A549 (cell line): ENCODE measurements around the gene ZNF30. TPM values are rescaled to one million over a fixed set of nuclear protein-coding genes. Genes with fewer than 3 reads are reported as not detected.
A peak's percentile ranks its signal among the peaks of the same experiment; 100 is the strongest.

Experiments
- ATAC-seq, 2 experiments: fragments of 200-7000 bp in 1 of 2; fragments of >200 bp in 1 of 2; cut with Nextera tagmentation in 1 of 2; cut with Tn5 transposase in 1 of 2; 3 replicates each; pipeline versions ENCODE4 v1.8.0 to v1.9.1; 2018 to 2020; ENCODE audit warnings: mild to moderate bottlenecking in 1 of 2, moderate library complexity in 1 of 2
- CTCF ChIA-PET: fragments of 300-600 bp; sonication (Branson Sonifier 250); formaldehyde crosslinking; extraction: SDS; loops from one replicate; lab custom pipeline; 2021; ENCODE audit warnings: antibody characterized with exemption, inconsistent platforms; lab: Yijun Ruan, JAX
- POLR2A ChIA-PET: fragments of 350-600 bp; formaldehyde crosslinking; extraction: SDS; loops from one replicate; lab custom pipeline; 2021; ENCODE audit warnings: antibody characterized with exemption, inconsistent platforms; lab: Yijun Ruan, JAX
- DNase-seq, 2 experiments: peaks; one replicate each; pipeline versions ENCODE4 v3.0.0 to v3.0.0-alpha.2; 2011 to 2016; ENCODE audit warnings: low read depth in 1 of 2, low spot score in 1 of 2
- FAIRE-seq: peaks from 2 replicates; lab custom pipeline; 2011; peaks lifted over from hg19 to GRCh38; lab: Jason Lieb, UNC
- H3K27ac ChIP-seq, 2 experiments: fragments of >200 bp; sonication (Bioruptor Twin); formaldehyde crosslinking; 3 replicates each; pipeline ENCODE4 v1.5.1; 2016 to 2017
- H3K4me1 ChIP-seq: fragments of >200 bp; sonication (Bioruptor Twin); formaldehyde crosslinking; 3 replicates; pipeline ENCODE4 v1.6.1; 2016
- H3K4me2 ChIP-seq: fragments of >200 bp; sonication (Bioruptor Twin); formaldehyde crosslinking; 3 replicates; pipeline ENCODE4 v1.6.1; 2016
- H3K4me3 ChIP-seq: fragments of >200 bp; sonication (Bioruptor Twin); formaldehyde crosslinking; 3 replicates; pipeline ENCODE4 v1.5.1; 2016
- H3K9me3 ChIP-seq: fragments of >200 bp; sonication (Bioruptor Twin); formaldehyde crosslinking; 3 replicates; pipeline ENCODE4 v1.6.1; 2016
- CBX8 ChIP-seq: fragments of 200-600 bp; sonication (generic); IDR thresholded peaks from 2 replicates; pipeline ENCODE4 v1.6.1; 2016
- CHD4 ChIP-seq: fragments of 200-600 bp; sonication (generic); IDR thresholded peaks from 2 replicates; pipeline ENCODE4 v1.6.1; 2016; ENCODE audit warnings: antibody characterized with exemption, mild to moderate bottlenecking, borderline replicate concordance
- EHMT2 ChIP-seq: fragments of 200-600 bp; sonication (generic); IDR thresholded peaks from 2 replicates; pipeline ENCODE4 v1.6.1; 2016; ENCODE audit warnings: antibody characterized with exemption, low read depth, mild to moderate bottlenecking, moderate library complexity
- FOXS1 ChIP-seq: fragments of 250-450 bp; sonication (Bioruptor Pico); IDR thresholded peaks from 2 replicates; pipeline ENCODE4 v1.5.0; 2020; ENCODE audit warnings: mild to moderate bottlenecking, moderate library complexity
- HDAC2 ChIP-seq: fragments of 200-600 bp; sonication (generic); IDR thresholded peaks from 2 replicates; pipeline ENCODE4 v1.6.1; 2016
- KDM1A ChIP-seq: fragments of 200-600 bp; sonication (generic); IDR thresholded peaks from 2 replicates; pipeline ENCODE4 v1.6.1; 2016; ENCODE audit warnings: low read depth, mild to moderate bottlenecking
- NPAS2 ChIP-seq: fragments of 250-450 bp; sonication (Bioruptor Pico); IDR thresholded peaks from 2 replicates; pipeline ENCODE4 v1.8.0; 2022; ENCODE audit warnings: mild to moderate bottlenecking, moderate library complexity, borderline replicate concordance
- POLR2A ChIP-seq: IDR thresholded peaks from 2 replicates; pipeline ENCODE4 v1.6.1; 2012; ENCODE audit warnings: mild to moderate bottlenecking, low read length
- RAD21 ChIP-seq, 2 experiments: fragments of >200 bp in 1 of 2; sonication (Bioruptor Twin) in 1 of 2; formaldehyde crosslinking in 1 of 2; IDR thresholded peaks in 1 of 2; conservative IDR thresholded peaks in 1 of 2; 2 replicates in 1 of 2; 3 replicates in 1 of 2; pipeline ENCODE4 v1.6.1; 2012 to 2018; ENCODE audit warnings: inconsistent platforms in 1 of 2
- RNF2 ChIP-seq: fragments of 200-600 bp; sonication (generic); IDR thresholded peaks from 2 replicates; pipeline ENCODE4 v1.6.1; 2016; ENCODE audit warnings: low read depth, mild to moderate bottlenecking, antibody characterized with exemption, moderate library complexity, borderline replicate concordance
- SMC3 ChIP-seq: fragments of >200 bp; sonication (Bioruptor Twin); formaldehyde crosslinking; IDR thresholded peaks from 3 replicates; pipeline ENCODE4 v1.6.1; 2018; ENCODE audit warnings: inconsistent platforms
- SREBF2 ChIP-seq: fragments of 450-650 bp; IDR thresholded peaks from 2 replicates; pipeline ENCODE4 v1.6.1; 2014; ENCODE audit warnings: mild to moderate bottlenecking, moderate library complexity
- ZC3H11A ChIP-seq: fragments of 450-650 bp; IDR thresholded peaks from 2 replicates; pipeline ENCODE4 v1.6.1; 2014; ENCODE audit warnings: antibody characterized with exemption, mild to moderate bottlenecking
- polyA plus RNA-seq, 4 experiments: library from polyadenylated mRNA; depleted of rRNA in 3 of 4; stranded (reverse); fragments of >200 nt; fragmentation: RNase III in 1 of 4; extraction: RNeasy Plus Mini Kit Qiagen cat#74134 plus additional on column Dnase treatment in 1 of 4; gene quantifications; 2 replicates in 3 of 4; 3 replicates in 1 of 4; pipeline ENCODE4 v1.2.3, GENCODE V29; 2011 to 2017
- TF ChIP-seq, protein P1 (sequence below): fragments of >200 bp; sonication (Bioruptor Twin); formaldehyde crosslinking; IDR thresholded peaks from 2 replicates; pipeline ENCODE4 v1.6.1; 2016
- TF ChIP-seq, protein P2 (sequence below): fragments of 250-450 bp; sonication (Bioruptor Pico); IDR thresholded peaks from 2 replicates; pipeline ENCODE4 v1.5.0; 2020; ENCODE audit warnings: low read depth, mild to moderate bottlenecking, moderate library complexity
- TF ChIP-seq, protein P3 (sequence below): IDR thresholded peaks from 2 replicates; pipeline ENCODE4 v1.6.1; 2012
- TF ChIP-seq, protein P4 (sequence below): fragments of 150-350 bp; IDR thresholded peaks from 2 replicates; pipeline ENCODE4 v1.6.1; 2014; ENCODE audit warnings: low read depth, mild to moderate bottlenecking, low read length
- TF ChIP-seq, protein P5 (sequence below): fragments of 200-600 bp; sonication (generic); IDR thresholded peaks from 2 replicates; pipeline ENCODE4 v1.6.1; 2016; ENCODE audit warnings: antibody characterized with exemption, mild to moderate bottlenecking, moderate library complexity

ZNF30 gene
- polyA plus RNA-seq, 2 of the 4 experiments (the other 2 are of a cell fraction): 5.4 to 9.4 TPM

DNA sequence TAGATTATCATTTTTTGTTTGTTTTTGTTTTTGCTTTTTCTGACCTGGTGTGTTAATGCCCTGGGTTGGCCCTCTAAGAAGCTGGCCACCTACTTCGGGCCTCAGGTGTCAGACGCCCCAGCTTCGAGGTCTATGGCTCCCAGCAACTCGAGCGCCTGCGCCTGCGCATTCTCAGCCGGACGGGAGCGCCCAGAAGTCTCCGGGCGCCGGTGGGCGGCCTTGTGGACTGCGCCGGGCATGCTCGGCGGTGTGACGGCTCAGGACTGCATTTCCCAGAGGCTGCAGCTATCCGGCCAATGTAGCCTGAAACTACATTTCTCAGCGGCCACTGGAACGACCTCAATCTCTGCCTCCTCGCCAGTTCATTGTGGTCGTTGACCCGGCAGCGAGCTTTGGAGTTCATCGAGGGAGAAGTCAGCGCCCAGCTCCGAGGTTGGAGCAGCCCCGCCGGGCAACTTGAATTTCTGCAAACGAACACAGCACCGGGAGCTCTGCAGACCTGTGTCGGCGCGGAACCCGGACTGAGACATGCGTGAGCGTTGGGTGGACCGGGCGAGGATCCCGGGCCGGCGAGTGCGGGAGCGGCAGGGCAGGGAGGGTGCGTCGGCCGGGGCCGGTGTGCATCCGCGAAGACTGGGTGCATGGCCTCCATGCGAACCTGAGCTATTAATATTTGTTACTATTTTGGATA, at the start of gene ZNF30 (continued):
- TF ChIP-seq RNF2 (peak; percentile 11; the same call in 1 of the 2 replicates), KDM1A (no peak), CHD4 (no peak), SREBF2 (no peak), FOXS1 (CRISPR knock-in tag) (no peak)
- TF ChIP-seq, protein P1, sequence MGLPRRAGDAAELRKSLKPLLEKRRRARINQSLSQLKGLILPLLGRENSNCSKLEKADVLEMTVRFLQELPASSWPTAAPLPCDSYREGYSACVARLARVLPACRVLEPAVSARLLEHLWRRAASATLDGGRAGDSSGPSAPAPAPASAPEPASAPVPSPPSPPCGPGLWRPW: no peak
- TF ChIP-seq, protein P2, sequence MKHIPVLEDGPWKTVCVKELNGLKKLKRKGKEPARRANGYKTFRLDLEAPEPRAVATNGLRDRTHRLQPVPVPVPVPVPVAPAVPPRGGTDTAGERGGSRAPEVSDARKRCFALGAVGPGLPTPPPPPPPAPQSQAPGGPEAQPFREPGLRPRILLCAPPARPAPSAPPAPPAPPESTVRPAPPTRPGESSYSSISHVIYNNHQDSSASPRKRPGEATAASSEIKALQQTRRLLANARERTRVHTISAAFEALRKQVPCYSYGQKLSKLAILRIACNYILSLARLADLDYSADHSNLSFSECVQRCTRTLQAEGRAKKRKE (CRISPR knock-in tag): peak; percentile 51; the same call in 1 of the 2 replicates
- TF ChIP-seq, protein P3, sequence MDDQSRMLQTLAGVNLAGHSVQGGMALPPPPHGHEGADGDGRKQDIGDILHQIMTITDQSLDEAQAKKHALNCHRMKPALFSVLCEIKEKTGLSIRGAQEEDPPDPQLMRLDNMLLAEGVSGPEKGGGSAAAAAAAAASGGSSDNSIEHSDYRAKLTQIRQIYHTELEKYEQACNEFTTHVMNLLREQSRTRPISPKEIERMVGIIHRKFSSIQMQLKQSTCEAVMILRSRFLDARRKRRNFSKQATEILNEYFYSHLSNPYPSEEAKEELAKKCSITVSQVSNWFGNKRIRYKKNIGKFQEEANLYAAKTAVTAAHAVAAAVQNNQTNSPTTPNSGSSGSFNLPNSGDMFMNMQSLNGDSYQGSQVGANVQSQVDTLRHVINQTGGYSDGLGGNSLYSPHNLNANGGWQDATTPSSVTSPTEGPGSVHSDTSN: peak; percentile 67

DNA sequence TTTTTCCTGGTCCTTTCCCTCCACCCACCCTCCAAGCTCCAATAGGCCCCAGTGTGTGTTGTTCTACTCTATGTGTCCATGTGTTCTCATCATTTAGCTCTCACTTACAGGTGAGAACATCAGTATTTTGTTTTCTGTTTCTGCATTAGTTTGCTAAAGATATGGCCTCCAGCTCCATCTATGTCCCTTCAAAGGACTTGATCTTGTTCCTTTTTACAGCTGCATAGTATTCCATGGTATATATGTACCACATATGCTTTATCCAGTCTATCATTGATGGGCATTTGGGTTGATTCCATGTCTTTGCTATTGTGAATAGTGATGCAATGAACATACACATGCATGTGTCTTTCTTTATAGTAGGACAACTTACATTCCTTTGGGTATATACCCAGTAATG, 47.1 kb upstream of the ZNF30 start:
- TF ChIP-seq POLR2A (no peak), HDAC2 (no peak), ZC3H11A (no peak), EHMT2 (no peak), NPAS2 (CRISPR knock-in tag) (no peak), RAD21 (conservative IDR thresholded peaks at IDR 0.05 in 1 of 2, IDR thresholded peaks at IDR 0.05 in 1 of 2) (no peak), CBX8 (no peak), SMC3 (no peak)
- TF ChIP-seq, protein P4, sequence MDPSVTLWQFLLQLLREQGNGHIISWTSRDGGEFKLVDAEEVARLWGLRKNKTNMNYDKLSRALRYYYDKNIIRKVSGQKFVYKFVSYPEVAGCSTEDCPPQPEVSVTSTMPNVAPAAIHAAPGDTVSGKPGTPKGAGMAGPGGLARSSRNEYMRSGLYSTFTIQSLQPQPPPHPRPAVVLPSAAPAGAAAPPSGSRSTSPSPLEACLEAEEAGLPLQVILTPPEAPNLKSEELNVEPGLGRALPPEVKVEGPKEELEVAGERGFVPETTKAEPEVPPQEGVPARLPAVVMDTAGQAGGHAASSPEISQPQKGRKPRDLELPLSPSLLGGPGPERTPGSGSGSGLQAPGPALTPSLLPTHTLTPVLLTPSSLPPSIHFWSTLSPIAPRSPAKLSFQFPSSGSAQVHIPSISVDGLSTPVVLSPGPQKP: no peak
- TF ChIP-seq, protein P3: no peak
- TF ChIP-seq, protein P5, sequence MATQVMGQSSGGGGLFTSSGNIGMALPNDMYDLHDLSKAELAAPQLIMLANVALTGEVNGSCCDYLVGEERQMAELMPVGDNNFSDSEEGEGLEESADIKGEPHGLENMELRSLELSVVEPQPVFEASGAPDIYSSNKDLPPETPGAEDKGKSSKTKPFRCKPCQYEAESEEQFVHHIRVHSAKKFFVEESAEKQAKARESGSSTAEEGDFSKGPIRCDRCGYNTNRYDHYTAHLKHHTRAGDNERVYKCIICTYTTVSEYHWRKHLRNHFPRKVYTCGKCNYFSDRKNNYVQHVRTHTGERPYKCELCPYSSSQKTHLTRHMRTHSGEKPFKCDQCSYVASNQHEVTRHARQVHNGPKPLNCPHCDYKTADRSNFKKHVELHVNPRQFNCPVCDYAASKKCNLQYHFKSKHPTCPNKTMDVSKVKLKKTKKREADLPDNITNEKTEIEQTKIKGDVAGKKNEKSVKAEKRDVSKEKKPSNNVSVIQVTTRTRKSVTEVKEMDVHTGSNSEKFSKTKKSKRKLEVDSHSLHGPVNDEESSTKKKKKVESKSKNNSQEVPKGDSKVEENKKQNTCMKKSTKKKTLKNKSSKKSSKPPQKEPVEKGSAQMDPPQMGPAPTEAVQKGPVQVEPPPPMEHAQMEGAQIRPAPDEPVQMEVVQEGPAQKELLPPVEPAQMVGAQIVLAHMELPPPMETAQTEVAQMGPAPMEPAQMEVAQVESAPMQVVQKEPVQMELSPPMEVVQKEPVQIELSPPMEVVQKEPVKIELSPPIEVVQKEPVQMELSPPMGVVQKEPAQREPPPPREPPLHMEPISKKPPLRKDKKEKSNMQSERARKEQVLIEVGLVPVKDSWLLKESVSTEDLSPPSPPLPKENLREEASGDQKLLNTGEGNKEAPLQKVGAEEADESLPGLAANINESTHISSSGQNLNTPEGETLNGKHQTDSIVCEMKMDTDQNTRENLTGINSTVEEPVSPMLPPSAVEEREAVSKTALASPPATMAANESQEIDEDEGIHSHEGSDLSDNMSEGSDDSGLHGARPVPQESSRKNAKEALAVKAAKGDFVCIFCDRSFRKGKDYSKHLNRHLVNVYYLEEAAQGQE: no peak
- TF ChIP-seq, protein P1: no peak
- ATAC-seq (no peak), DNase-seq (no peak), FAIRE-seq (peak; percentile 43)
- Histone ChIP-seq H3K4me3 (no peak overlapping the region), H3K4me2 (no peak overlapping the region), H3K9me3 (peaks cover 34% of the 10 kb centered on the region), H3K4me1 (no peaks in the 10 kb centered on the region), H3K27ac (no peak overlapping the region)
- CTCF ChIA-PET: interaction anchor here (0.9 kb wide), 1 partner anchor 40 kb away, joined by 4 read pairs; no protein-coding TSS in a partner anchor
- POLR2A ChIA-PET: no interaction called here
